GM12872 (cell line): Measurements from ENCODE around the gene ARMC9.
A peak's percentile ranks its signal among the peaks of the same experiment; 100 is the strongest.

ENCODE experiments used
- CTCF ChIP-seq: IDR thresholded peaks from 3 replicates; pipeline ENCODE4 v1.5.1; 2011; ENCODE audit warnings: low read depth, mild to moderate bottlenecking, low read length, moderate library complexity; ENCODE audit not compliant: insufficient read depth

The ARMC9 gene

GRCh38 chr2:231222318-231223000 is 24.0 kb downstream of the ARMC9 start:
- TF ChIP-seq CTCF: no peak

GRCh38 chr2:231223001-231223375 is 24.6 kb downstream of the ARMC9 start:
- no peak for TF ChIP-seq CTCF

- TF ChIP-seq CTCF: no peak
Measured at GRCh38 chr2:231223458-231223976, 25.1 kb downstream of the ARMC9 start.

GRCh38 chr2:231227310-231228162 is 29.1 kb downstream of the ARMC9 start:
- peak; percentile 85 for TF ChIP-seq CTCF

- TF ChIP-seq CTCF: no peak
Measured at GRCh38 chr2:231228223-231228622, 29.8 kb downstream of the ARMC9 start.

- TF ChIP-seq CTCF: no peak
Measured at GRCh38 chr2:231228974-231229529, 30.6 kb downstream of the ARMC9 start.

- no peak for TF ChIP-seq CTCF
Measured at GRCh38 chr2:231235217-231235616, 36.8 kb downstream of the ARMC9 start.
